GM06990 (cell line): ENCODE results near the gene LXN.
"Not testable (repeated sequence)": the region's sequence is repeated elsewhere in the genome, so short reads cannot be mapped to it uniquely, and the experiment has no call there.

ENCODE experiments used
- DNase-seq: peaks from one replicate; pipeline ENCODE4 v3.0.0-alpha.2; 2011; ENCODE audit not compliant: insufficient read length; ENCODE audit errors: extremely low read depth
- H3K27me3 ChIP-seq: replicated peaks from 2 replicates; pipeline ENCODE4 v1.6.0; 2011; ENCODE audit warnings: low read length; ENCODE audit not compliant: control insufficient read depth, insufficient read depth
- H3K36me3 ChIP-seq: 2 replicates; pipeline ENCODE4 v1.5.1; 2011; ENCODE audit warnings: low read length; ENCODE audit not compliant: control insufficient read depth, insufficient read depth
- H3K4me3 ChIP-seq: replicated peaks from 2 replicates; pipeline ENCODE4 v1.5.1; 2011; ENCODE audit warnings: low read depth, mild to moderate bottlenecking, control low read depth, low read length
- TF ChIP-seq, protein P1 (sequence below): IDR thresholded peaks from 2 replicates; pipeline ENCODE4 v1.5.1; 2011; ENCODE audit warnings: low read length, control low read depth, mild to moderate bottlenecking, inconsistent platforms; ENCODE audit not compliant: insufficient read depth, poor library complexity, severe bottlenecking

LXN gene

DNA sequence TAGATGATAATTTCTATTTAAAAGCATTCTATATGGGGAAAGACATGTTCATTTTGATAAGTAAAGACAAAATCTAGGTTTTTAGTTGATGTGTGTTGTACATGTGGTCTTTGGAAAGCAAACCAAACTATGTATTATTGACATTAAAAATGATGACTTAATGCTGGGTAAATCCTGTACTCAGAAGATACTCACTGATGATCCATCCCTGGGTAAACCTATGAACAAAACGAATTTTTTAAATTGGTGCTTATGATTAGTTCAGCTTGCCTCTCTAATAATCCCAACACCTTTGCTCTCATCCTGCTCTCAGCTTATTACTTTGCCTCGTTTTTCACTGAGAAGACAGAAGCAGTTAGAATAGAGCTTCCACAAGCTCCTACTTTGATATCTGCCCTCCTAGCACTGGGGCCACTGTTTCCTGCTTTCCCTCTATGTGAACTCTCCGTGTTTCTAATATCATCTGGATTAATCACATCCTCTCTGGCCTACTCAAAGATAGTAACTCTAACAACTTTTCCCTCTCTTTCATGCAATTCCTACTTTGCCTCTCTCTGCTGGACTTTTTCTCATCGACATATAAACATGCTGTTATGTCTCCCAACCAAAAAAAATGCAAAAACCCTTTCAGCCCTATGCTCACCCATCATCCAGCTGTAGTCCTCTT, 30.5 kb upstream of the LXN start:
- H3K27me3 ChIP-seq, result no peaks in the 10 kb centered on the region
- H3K4me3 ChIP-seq, result no peak overlapping the region
- TF ChIP-seq, protein P1, sequence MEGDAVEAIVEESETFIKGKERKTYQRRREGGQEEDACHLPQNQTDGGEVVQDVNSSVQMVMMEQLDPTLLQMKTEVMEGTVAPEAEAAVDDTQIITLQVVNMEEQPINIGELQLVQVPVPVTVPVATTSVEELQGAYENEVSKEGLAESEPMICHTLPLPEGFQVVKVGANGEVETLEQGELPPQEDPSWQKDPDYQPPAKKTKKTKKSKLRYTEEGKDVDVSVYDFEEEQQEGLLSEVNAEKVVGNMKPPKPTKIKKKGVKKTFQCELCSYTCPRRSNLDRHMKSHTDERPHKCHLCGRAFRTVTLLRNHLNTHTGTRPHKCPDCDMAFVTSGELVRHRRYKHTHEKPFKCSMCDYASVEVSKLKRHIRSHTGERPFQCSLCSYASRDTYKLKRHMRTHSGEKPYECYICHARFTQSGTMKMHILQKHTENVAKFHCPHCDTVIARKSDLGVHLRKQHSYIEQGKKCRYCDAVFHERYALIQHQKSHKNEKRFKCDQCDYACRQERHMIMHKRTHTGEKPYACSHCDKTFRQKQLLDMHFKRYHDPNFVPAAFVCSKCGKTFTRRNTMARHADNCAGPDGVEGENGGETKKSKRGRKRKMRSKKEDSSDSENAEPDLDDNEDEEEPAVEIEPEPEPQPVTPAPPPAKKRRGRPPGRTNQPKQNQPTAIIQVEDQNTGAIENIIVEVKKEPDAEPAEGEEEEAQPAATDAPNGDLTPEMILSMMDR, result no peak
- DNase-seq, result no peak
- H3K36me3 ChIP-seq, result no peaks in the 10 kb centered on the region; the same call in none of the 2 replicates

DNA sequence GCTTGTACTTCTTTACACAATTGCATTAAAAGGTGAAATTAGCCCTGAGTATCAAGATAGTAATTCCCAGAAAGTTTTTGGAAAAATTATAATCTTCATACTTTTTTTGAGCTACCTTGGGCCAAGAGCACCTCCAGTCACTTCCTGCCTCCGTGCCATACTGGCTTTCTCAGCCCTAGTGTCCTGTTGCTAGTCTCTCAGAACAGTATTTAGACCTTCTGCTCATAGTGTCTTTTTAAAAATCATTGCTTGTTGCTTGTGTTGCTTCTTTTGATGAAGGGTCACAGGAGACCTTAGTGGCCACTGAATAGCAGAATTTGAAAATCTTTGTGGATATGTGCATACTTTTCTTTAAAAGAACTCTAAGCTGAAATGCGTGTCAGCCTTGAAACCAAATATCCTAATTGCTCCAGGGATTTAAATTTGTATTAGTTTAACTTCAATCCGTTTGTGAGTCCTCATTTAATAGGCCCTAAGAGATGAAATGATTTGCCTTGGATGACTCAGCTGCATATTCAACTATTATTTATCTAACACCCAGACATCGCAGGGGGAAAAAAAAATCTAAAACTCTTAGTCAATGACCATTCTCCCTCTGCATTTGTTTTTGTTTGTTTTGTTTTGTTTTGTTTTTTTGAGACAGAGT, 29.1 kb upstream of the LXN start:
- Histone ChIP-seq H3K4me3 (no peak overlapping the region), H3K27me3 (no peaks in the 10 kb centered on the region), H3K36me3 (no peaks in the 10 kb centered on the region; the same call in none of the 2 replicates)
- no peak for DNase-seq
- TF ChIP-seq, protein P1, result no peak

DNA sequence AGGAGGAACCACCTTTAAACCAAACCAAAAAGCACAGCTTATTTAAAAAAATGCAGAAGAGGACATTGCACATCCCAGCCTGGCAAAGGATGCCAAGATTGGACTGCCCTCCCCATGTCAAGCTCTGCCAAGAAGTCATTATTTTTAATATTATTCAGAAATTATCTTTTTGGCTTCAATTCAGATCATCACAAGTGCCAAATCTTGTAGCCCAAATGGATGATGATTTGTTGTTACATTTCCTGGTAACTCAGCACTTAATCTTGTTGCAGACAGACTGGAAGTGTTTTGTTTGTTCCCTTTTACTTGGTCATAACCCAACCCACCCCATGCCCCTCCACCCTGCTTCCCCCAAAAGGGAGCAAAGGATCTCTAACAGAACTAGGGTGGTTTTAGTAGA, 28.1 kb upstream of the LXN start:
- H3K4me3 ChIP-seq, result no peak overlapping the region
- no peak for DNase-seq
- no peaks in the 10 kb centered on the region for H3K27me3 ChIP-seq
- no peaks in the 10 kb centered on the region; the same call in none of the 2 replicates for H3K36me3 ChIP-seq
- TF ChIP-seq, protein P1, result no peak

DNA sequence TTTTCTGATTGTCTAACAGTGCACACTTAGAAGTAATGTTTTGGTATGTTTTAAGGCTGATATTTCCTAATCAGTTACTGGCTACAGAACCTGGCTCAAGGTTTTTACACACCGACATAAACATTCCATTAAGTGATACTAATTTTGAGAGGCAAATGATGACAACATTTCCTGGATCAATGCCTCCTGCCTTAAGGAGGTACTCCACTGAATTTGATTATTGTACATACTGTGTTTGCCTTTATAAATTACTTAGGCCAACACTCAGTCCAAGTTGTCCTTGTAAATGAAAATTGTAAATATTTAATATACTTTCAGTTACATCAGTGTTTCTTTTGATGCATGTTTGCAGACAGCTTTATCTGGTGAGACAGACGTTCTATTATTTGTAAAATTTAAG, 24.2 kb upstream of the LXN start:
- H3K27me3 ChIP-seq, result no peaks in the 10 kb centered on the region
- no peak for DNase-seq
- H3K36me3 ChIP-seq, result peaks cover 3% of the 10 kb centered on the region
- TF ChIP-seq, protein P1, result no peak
- H3K4me3 ChIP-seq, result no peak overlapping the region

DNA sequence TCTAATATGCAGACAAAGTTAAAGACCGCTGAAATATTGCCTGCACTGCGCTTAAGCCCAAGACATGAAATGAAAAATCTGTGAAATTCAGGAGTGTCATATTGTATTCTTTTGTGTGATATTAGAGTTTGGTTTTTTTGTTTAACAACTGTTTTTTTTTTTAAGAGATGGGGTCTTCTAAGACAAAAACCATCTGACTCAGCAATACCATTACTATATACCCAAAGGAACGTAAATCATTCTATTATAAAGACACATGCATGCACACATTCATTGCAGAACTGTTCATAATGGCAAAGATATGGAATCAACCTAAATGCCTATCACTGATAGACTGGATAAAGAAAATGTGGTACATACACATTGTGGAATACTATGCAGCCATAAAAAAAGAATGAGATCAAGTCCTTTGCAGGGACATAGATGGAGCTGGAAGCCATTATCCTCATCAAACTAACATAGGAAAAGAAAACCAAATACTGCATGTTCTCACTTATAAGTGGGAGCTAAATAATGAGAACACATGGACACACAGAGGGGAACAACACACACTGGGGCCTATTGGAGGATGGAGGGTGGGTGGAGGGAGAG, 21.5 kb upstream of the LXN start:
- H3K4me3 ChIP-seq, DNase-seq, H3K36me3 ChIP-seq, H3K27me3 ChIP-seq: not testable (repeated sequence)

DNA sequence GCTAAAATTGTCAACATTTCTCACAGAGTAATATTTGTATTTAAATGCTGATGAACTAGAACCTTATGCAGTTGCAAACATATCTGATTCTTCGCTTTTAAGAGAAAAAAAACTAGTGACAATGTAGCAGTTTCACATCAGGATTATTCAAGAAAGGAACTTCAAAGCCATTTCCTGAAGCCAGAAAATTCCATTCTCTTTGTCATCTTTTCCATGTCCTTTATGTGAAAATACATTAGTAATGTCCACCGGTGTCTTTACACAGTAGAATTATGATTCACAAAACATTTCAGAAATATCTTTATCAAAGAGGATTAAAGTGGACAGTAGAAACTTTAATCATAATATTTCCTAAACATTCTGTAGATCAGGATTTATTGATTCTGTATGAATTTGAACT, 12.7 kb upstream of the LXN start:
- H3K27me3 ChIP-seq, result no peaks in the 10 kb centered on the region
- DNase-seq, result no peak
- TF ChIP-seq, protein P1, result no peak
- no peaks in the 10 kb centered on the region for H3K36me3 ChIP-seq
- no peak overlapping the region for H3K4me3 ChIP-seq
